Raji (cell line): ENCODE results near the gene SYNE2.

Experiments used
- POLR2A ChIP-seq: IDR thresholded peaks from 2 replicates; pipeline ENCODE4 v1.6.1; 2011; ENCODE audit warnings: low read depth, low read length, control low read depth; ENCODE audit not compliant: insufficient read depth

SYNE2 gene

DNA sequence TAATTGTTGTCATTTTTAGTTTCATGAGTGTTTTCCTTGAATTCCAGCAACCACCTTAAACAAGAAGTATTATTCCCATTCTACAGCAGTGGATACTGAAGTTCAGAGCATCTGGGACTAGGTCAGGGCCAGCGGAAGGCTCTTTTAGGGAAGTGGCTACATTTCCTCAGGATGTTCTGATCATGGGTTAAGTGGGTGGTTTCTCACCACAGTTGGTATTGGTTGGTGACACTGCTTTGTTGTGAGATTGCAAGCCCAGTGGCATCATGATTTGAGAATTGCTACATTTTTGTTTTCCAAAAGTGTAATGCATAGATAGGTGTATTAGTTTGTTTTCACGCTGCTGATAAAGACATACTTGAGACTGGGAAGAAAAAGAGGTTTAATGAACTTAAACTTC, 47.1 kb downstream of the SYNE2 start:
- no peak for TF ChIP-seq POLR2A

DNA sequence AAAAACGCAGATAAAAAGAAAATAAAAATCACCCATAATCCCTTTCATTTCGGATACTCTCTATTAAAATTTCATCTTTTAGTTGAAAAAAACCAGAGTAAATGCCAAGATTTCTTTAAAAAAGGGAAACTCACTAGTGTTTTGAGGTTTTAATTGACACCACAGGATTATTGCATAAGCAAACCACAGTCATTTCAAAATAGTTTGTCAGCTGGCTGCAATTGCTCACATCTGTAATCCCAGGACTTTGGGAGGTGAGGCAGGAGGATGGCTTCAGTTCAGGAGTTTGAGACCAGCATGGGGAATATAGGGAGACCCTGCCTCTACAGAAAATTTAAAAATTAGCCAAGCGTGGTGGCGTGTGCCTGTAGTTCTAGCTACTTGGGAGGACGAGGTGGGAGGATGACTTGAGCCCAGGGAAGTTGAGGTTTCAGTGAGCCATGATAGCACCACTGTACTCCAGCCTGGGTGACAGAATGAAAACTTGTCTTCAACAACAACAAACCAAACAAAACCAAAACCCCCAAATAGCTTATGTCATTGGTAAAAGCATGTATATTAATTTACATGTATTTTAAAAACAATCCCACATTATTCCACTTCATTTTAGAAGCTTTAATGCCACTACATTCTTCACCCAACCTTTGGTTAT, 48.8 kb downstream of the SYNE2 start:
- TF ChIP-seq POLR2A: no peak

DNA sequence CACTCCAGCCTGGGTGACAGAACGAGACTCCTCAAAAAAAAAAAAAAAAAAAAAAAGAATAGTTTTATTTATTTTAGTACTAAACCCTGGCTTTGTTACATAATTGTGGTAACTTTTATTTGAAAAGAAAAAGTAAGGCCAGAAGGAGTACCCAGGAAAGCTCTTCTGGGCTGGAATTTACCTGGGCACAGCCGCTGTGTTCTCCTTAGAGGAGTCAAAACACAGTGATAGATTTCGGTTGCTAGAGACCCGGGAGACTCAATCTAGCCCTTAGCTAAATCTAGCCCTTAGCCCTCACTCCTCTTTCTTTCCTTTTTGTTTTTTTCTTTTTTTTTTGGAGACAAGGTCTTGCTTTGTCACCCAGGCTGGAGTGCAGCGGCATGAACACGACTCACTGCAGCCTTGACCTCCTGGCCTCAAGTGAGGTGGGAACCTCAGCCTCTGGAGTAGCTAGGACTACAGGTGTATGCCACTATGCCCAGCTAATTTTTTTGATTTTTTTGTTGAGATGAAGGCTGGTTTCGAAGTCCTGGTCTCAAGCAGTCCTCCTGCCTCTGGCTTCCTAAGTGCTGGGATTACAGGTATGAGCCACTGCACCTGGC, 49.7 kb downstream of the SYNE2 start:
- no peak for TF ChIP-seq POLR2A

DNA sequence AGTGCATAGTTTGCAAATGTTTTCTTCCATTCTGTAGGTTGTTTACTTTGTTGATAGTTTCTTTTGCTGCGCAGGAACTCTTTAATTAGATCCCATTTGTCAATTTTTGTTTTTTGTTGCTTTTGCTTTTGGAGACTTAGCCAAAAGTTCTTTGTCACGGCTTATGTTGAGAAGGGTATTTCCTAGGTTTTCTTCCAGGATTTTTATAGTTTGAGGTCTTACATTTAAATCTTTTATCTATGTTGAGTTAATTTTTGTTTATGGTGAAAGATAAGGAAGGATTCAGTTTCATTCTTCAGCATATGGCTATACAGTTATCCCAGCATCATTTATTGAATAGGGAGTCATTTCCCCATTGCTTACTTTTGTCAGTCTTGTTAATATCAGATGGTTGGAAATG, 51.9 kb downstream of the SYNE2 start:
- TF ChIP-seq POLR2A: no peak

DNA sequence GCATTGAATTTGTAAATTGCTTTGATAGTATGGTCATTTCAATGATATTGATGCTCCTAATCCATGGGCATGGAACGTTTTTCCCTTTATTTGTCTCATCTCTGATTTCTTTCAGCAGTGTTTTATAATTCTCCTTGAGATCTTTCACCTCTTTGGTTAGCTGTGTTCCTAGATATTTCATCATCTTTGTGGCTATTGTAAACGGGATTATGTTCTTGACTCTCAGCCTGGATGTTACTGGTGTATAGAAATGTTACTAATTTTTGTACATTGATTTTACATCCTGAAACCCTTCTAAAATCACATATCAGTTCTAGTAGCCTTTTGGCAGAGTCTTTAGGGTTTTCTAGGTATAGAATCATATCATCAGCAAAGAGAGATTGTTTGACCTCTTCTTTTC, 52.6 kb downstream of the SYNE2 start:
- no peak for TF ChIP-seq POLR2A

DNA sequence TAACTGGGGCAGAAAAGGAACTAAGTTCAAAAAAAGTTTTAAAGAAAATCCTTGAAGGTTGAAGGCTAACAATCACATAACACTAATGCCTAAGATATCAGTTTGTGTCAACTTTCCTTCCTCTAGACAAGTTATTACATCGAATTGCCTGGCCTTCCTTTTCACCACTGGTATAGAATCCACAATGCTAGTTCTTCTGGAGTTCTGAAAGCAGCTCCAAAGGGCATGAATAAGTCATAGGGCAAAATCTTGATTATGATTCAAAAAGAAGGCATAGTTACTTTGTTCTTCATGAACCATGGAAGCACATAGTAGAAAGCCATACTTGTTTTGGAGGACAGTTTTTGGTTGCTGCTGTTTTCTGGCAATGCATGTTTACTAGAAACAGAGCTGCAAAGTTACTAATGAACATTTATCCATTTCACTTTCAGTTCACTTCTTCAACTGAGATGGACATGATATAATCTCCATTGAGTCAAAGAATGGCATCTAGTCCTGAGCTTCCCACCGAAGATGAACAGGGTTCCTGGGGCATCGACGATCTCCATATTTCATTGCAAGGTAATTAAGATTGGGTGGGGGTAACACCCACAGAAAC, 56.0 kb downstream of the SYNE2 start:
- no peak for TF ChIP-seq POLR2A

DNA sequence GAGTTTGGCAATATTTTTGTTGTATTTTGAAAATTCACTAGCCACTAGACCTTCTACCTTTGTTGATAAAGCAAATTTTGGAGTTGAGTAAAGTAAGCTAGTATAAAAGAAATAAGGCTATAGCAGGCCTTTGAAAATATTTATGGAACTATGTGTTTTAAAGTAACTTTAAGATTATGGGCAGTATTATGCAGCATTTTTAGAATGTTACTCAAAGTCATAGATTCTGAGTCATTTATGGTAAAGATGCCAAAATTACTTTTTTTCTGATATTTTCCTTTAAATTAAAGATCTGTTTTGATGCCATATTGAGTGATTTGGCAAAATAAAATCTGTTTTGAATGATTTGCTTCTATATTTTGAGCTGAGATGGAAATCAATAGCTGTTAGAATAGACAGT, 57.2 kb downstream of the SYNE2 start:
- TF ChIP-seq POLR2A: no peak

DNA sequence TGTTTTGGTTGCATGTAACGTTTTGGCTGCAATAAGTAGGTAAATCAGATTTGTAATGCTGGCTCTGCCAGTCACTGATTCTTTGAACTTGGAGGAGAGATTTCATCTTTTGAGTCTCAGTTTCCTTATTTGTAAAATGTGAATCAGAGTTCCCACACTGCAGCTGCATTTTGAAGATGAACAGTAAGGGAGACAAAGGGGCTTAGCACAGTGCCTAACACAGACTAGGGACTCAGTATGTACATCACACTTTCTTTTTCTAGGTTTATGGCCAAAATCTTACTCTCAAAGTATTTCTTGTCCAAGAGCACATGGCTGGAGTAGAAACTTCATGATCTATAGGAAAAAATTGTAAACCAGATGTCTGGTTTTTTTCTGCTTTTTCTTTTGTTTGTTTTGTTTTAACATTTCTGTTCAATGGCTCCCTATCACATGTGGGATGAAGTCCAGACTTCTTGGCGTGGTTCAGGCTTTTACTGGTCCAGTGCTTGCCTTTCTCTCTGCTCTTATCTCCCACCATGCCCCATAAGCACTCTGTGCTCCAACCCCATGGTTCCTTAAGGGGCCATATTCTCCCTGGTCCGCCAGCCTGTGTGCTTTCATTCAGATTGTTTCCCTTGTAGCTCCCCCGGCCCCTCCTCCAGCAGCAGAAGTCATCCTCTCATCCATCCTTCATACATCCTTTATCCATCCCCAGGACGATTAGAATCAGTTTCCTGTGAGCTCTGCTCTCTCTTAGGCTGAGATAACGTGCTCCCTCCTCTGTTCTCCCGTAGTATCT, 58.0 kb downstream of the SYNE2 start:
- TF ChIP-seq POLR2A: no peak

DNA sequence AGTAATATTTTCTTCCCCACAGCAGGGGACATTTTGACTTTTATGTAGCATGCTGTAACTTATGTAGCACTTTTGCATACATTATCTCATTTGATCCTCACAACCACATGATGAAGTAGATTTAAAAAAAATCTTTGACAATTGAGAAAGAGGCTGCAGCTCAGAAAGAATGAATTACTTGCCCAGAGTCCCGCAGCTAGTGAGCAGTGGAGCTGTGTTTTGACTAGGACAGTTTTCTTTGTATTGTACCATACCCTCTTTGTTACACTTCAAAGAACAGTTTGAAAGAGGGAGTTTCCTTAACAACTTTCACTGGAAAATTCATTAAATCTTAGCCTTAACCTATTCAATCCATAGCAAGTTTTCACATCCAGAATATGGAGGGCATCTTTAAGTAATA, 58.6 kb downstream of the SYNE2 start:
- TF ChIP-seq POLR2A: no peak

DNA sequence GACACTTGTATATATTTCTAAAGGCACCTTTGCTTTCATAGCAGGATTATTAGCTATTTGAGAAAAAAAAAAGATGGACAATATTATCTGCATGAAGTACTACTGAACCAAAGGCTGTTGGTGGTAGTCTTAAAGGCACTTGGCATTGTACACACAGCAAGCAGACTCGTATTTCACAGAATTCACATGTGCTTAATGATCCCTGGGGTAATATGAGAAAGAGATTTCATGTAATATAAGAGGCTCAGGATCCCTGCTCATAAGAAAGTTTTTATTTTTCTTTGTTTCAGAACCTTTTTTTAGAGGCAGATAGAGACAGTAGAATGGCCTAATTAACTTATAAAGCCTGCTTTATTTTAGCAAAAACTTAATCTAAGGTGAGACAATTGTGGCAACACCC, 59.5 kb downstream of the SYNE2 start:
- no peak for TF ChIP-seq POLR2A

DNA sequence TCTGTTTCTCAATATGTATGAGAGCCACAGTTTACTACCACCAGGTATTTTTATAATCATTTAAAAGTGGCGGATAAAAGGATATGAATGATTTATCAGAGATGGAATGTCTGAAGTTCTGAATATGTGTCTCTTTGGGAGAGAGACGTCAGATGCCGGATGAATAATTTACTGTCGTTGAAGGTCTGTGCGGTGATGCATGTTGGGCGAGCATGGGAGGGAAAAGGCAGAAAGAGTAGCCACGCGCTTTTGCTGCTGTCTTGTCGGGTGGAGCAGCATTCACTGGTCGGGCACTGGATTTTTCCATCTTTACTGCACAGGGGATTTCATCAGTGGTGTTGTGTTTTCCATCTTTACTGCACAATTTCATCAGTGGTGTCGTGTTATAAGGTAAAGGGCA, 65.6 kb downstream of the SYNE2 start:
- no peak for TF ChIP-seq POLR2A

DNA sequence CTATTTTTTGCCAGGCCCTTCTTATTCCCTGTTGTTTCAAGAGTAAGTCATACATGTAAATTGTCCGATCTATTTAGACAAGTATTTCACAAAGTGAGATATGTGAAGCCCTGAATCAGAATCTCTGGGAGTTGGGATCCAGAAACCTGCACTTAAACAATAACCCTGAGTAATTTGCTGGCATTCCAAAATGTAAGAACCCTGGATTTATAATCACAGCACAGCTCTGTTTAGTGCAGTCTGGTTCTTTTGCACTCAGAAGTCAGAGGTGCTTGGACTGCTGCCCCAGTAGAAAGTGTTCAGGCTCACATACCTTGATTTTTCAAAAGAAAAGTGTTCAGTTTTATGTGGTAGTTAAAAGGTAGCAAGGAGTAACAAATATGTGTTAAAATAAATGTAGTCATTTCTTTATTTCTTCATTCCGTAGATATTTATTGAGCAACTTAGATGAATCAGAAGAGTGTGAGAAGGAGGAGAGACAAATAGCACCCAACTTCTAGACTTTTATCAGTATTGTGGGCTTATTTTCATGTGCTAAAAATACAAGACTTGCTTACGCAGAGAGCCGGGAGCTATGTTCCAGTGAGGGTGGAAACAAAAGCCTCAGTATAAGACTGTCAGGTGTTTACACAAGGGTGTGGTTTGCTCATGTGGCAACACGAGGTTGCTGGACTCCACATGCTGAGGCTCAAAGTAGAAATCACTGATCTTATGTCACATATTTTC, 70.1 kb downstream of the SYNE2 start:
- no peak for TF ChIP-seq POLR2A

DNA sequence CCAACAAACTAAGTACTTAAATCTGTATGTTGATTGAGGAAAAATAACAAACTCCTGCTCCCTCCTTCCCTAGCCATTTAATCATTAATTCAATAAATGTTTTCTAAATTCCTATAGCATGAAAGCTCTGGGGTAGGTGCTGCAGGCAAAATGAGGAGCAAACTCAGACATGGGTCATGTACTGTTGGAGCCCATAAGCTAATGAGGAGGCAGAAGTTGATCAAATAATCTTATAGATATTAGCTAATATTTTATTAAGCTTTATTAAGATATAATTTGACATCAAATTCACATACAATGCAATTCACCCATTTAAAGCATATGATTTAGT, 70.6 kb downstream of the SYNE2 start:
- TF ChIP-seq POLR2A: no peak

DNA sequence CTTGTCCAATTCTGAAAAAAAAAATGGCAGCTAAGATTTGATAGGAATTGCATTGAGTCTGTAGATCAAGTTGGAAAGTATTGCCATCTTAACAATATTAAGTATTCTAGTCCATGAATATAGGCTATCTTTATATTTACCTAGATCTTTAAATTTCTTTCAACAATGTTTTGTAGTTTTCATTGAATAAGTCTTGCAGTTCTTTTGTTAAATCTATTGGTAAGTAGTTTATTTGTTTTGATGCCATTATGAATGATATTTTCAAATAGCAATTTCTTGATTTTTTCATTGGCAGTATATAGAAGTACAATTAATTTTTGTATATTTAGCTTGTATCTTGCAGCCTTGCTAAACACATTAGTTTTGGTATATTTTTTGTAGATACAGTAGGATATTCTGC, 71.6 kb downstream of the SYNE2 start:
- no peak for TF ChIP-seq POLR2A

DNA sequence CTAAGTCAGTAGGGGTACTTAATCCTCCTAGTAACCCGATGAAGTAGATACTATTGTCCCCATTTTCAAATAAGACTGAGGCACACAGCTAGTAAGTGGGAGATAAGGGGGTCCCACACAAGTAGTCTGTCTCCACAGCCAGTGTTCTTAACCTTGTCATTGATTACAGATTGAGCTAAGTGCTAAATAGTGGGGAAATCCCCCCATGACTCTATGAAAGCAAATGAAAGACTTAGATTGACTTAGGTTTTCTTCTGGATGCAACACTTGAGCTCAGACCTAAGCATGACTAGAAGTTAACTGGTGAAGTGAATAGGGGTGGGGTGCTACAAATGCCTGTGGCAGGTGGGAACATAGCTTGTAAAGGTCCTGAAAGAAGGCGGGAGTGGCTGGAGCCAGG, 73.8 kb downstream of the SYNE2 start:
- no peak for TF ChIP-seq POLR2A
